Esophagus muscularis mucosa (tissue), 3 donors: ENCODE data around the gene RFX3.

Experiments
- POLR2A ChIP-seq: fragments of 450-650 bp; IDR thresholded peaks from one replicate; pipeline ENCODE4 v1.6.1; 2017; ENCODE audit warnings: antibody characterized with exemption, moderate library complexity, mild to moderate bottlenecking, low read depth
- POLR2AphosphoS5 ChIP-seq, 2 donors: sonication (generic); formaldehyde crosslinking; IDR thresholded peaks; one replicate each; pipeline ENCODE4 v1.6.1; 2017; ENCODE audit warnings: antibody characterized with exemption in 2 of 2
- TF ChIP-seq, protein P1 (sequence below), 3 experiments: fragments of 200-600 bp in 2 of 3; fragments of 450-650 bp in 1 of 3; sonication (generic) in 2 of 3; IDR thresholded peaks; one replicate each; pipeline ENCODE4 v1.5.1; 2017 to 2019; ENCODE audit warnings: antibody characterized with exemption in 3 of 3, mild to moderate bottlenecking in 2 of 3, moderate library complexity in 1 of 3

DNA sequence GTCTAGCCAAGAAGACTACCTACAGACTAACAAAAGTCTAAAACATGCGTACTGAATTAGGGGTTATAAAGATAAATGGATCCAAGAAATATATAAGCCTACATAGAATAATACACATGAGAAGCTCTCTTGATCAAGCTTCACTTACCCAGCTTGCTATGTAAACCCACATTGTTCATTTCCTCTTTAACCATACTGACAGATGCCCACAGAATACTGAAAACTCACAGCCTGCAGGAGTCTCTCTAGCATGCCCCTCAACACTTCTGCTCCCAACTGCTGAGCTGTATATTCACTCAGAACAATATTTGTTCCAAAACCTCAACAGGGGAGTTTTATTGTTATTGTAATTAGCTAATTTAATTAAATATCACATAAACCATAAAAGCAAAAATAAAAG is 52.4 kb downstream of the RFX3 start:
- TF ChIP-seq, protein P1, sequence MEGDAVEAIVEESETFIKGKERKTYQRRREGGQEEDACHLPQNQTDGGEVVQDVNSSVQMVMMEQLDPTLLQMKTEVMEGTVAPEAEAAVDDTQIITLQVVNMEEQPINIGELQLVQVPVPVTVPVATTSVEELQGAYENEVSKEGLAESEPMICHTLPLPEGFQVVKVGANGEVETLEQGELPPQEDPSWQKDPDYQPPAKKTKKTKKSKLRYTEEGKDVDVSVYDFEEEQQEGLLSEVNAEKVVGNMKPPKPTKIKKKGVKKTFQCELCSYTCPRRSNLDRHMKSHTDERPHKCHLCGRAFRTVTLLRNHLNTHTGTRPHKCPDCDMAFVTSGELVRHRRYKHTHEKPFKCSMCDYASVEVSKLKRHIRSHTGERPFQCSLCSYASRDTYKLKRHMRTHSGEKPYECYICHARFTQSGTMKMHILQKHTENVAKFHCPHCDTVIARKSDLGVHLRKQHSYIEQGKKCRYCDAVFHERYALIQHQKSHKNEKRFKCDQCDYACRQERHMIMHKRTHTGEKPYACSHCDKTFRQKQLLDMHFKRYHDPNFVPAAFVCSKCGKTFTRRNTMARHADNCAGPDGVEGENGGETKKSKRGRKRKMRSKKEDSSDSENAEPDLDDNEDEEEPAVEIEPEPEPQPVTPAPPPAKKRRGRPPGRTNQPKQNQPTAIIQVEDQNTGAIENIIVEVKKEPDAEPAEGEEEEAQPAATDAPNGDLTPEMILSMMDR (IDR thresholded peaks at IDR 0.05), result no peak
- TF ChIP-seq POLR2A (no peak), POLR2AphosphoS5 (IDR thresholded peaks at IDR 0.05) (no peak)
